CD1c-positive myeloid dendritic cell (primary cell): ENCODE data around the gene HPS1.
A peak's percentile ranks its signal among the peaks of the same experiment; 100 is the strongest.

Source experiments
- DNase-seq: peaks from one replicate; pipeline ENCODE4 v3.0.0-alpha.2; 2016; ENCODE audit errors: extremely low spot score

Gene HPS1

GRCh38 chr10:98432330-98432729, 14.4 kb downstream of the HPS1 start:
- DNase-seq: no peak

GRCh38 chr10:98431016-98431415, 15.7 kb downstream of the HPS1 start:
- DNase-seq: no peak

- DNase-seq: no peak
Observed at GRCh38 chr10:98430427-98430826, 16.3 kb downstream of the HPS1 start.

- DNase-seq: no peak
Observed at GRCh38 chr10:98429320-98430072, 17.2 kb downstream of the HPS1 start.

GRCh38 chr10:98427011-98427515, 19.7 kb downstream of the HPS1 start:
- DNase-seq: no peak

- DNase-seq: peak; percentile 55
Observed at GRCh38 chr10:98425511-98426352, 21.0 kb downstream of the HPS1 start.

- DNase-seq: no peak
Observed at GRCh38 chr10:98424295-98425254, 22.2 kb downstream of the HPS1 start.

- DNase-seq: no peak
Observed at GRCh38 chr10:98423691-98424120, 23.0 kb downstream of the HPS1 start.

- DNase-seq: no peak
Observed at GRCh38 chr10:98422182-98422581, 24.6 kb downstream of the HPS1 start.

GRCh38 chr10:98420786-98421185, 25.9 kb downstream of the HPS1 start:
- DNase-seq: no peak

GRCh38 chr10:98419469-98420261, 27.1 kb downstream of the HPS1 start:
- DNase-seq: no peak

- no peak for DNase-seq
Observed at GRCh38 chr10:98418665-98419468, 27.9 kb downstream of the HPS1 start.

GRCh38 chr10:98417973-98418664, 28.6 kb downstream of the HPS1 start:
- DNase-seq: no peak

GRCh38 chr10:98417481-98417959, 29.2 kb downstream of the HPS1 start:
- DNase-seq: no peak

GRCh38 chr10:98416606-98417388, 29.9 kb downstream of the HPS1 start:
- no peak for DNase-seq

GRCh38 chr10:98415731-98416119, 31.0 kb downstream of the HPS1 start:
- DNase-seq: no peak

- peak; percentile 21 for DNase-seq
Observed at GRCh38 chr10:98414932-98415730, 31.6 kb downstream of the HPS1 start, which contains the start of gene PYROXD2. TSS of gene PYROXD2 (minus strand) at chr10:98415182. CDS start at chr10:98415135, 47 bp downstream.

- no peak for DNase-seq
Observed at GRCh38 chr10:98414578-98414931, 32.2 kb downstream of the HPS1 start.
